HepG2 (cell line): ENCODE results near the gene POU6F2. TPM values are rescaled to one million over a fixed set of nuclear protein-coding genes. Genes with fewer than 3 reads are reported as not detected.

Source experiments
- ATAC-seq: fragments of 200-7000 bp; cut with Tn5 transposase; 3 replicates; pipeline ENCODE4 v1.9.1; 2020; ENCODE audit warnings: mild to moderate bottlenecking, moderate library complexity
- BruUV-seq: library from RNA; stranded (reverse); fragments of 400-500 nt; replicated peaks from 2 replicates; lab custom pipeline; 2021; lab: Mats Ljungman, UMichigan
- CTCF ChIA-PET: fragments of 300-600 bp; formaldehyde crosslinking; extraction: SDS; loops from one replicate; lab custom pipeline; 2021; ENCODE audit warnings: low total read pairs, inconsistent platforms, low intra/inter-chr PET ratio; lab: Yijun Ruan, JAX
- POLR2A ChIA-PET: fragments of 350-600 bp; sonication (Branson Sonifier 250); formaldehyde crosslinking; loops from one replicate; lab custom pipeline; 2020; ENCODE audit warnings: antibody characterized with exemption, inconsistent platforms; lab: Yijun Ruan, JAX
- DNase-seq: peaks from one replicate; pipeline ENCODE4 v3.0.0-alpha.2; 2015; ENCODE audit warnings: low spot score
- FAIRE-seq: peaks from 3 replicates; lab custom pipeline; 2011; peaks lifted over from hg19 to GRCh38; lab: Jason Lieb, UNC
- H2AFZ ChIP-seq: one replicate; pipeline ENCODE4 v1.6.1; 2011; ENCODE audit warnings: low read length, inconsistent platforms
- H3K27ac ChIP-seq: fragments of 300-600 bp; 3 replicates; pipeline ENCODE4 v1.8.0; 2011; ENCODE audit warnings: mixed run types, mild to moderate bottlenecking, mixed read lengths, low read length, inconsistent platforms; ENCODE audit not compliant: insufficient read depth; ENCODE audit errors: extremely low read length
- H3K27me3 ChIP-seq, 2 experiments: fragments of 200-600 bp in 1 of 2; 2 replicates in 1 of 2; 3 replicates in 1 of 2; pipeline versions ENCODE4 v1.6.0 to v1.8.0; 2011; ENCODE audit warnings: low read length in 2 of 2, mild to moderate bottlenecking in 2 of 2, moderate library complexity in 2 of 2, inconsistent platforms in 1 of 2; ENCODE audit not compliant: insufficient read depth in 2 of 2, control insufficient read depth in 1 of 2
- H3K36me3 ChIP-seq, 2 experiments: fragments of 200-600 bp in 1 of 2; replicated peaks in 1 of 2; 2 replicates in 1 of 2; 3 replicates in 1 of 2; pipeline versions ENCODE4 v1.5.1 to v1.8.0; 2011; ENCODE audit warnings: low read length in 2 of 2, inconsistent platforms in 1 of 2; ENCODE audit not compliant: insufficient read depth in 2 of 2, control insufficient read depth in 1 of 2
- H3K4me1 ChIP-seq: 2 replicates; pipeline ENCODE4 v1.5.1; 2012; ENCODE audit warnings: low read length, inconsistent platforms; ENCODE audit not compliant: insufficient read depth
- H3K4me2 ChIP-seq: 2 replicates; pipeline ENCODE4 v1.6.0; 2011; ENCODE audit warnings: low read depth, low read length, inconsistent platforms
- H3K4me3 ChIP-seq, 3 experiments: fragments of 200-600 bp in 1 of 3; sonication (generic), shearing (Covaris generic) in 1 of 3; replicated peaks in 1 of 3; 2 replicates each; pipeline ENCODE4 v1.5.1; 2011 to 2016; ENCODE audit warnings: low read length in 3 of 3, inconsistent platforms in 2 of 3, low read depth in 2 of 3, mild to moderate bottlenecking in 2 of 3, control low read depth in 1 of 3, mixed read lengths in 1 of 3; ENCODE audit not compliant: insufficient read depth in 1 of 3
- H3K79me2 ChIP-seq: one replicate; pipeline ENCODE4 v1.6.1; 2011; ENCODE audit warnings: low read length, inconsistent platforms; ENCODE audit not compliant: insufficient read depth
- H3K9ac ChIP-seq: 2 replicates; pipeline ENCODE4 v1.6.0; 2011; ENCODE audit warnings: mild to moderate bottlenecking, low read depth, low read length, inconsistent platforms; ENCODE audit not compliant: insufficient read depth
- H3K9me3 ChIP-seq: 2 replicates; pipeline ENCODE4 v1.5.1; 2012; ENCODE audit warnings: mild to moderate bottlenecking, low read length
- H4K20me1 ChIP-seq: 2 replicates; pipeline ENCODE4 v1.6.0; 2011; ENCODE audit warnings: inconsistent platforms, mild to moderate bottlenecking, low read length, moderate library complexity; ENCODE audit not compliant: insufficient read depth
- SP1 ChIP-seq, 2 experiments: fragments of 450-650 bp in 1 of 2; sonication (generic) in 1 of 2; formaldehyde crosslinking in 1 of 2; IDR thresholded peaks; 2 replicates each; pipeline versions ENCODE4 v1.4.0 to v1.6.1; 2016 to 2020; ENCODE audit warnings: missing genetic modification reagents in 1 of 2
- WGBS: methylation state at CpG from one replicate; pipeline ENCODE4 v1.1.6; 2017; ENCODE audit warnings: low lambda C conversion rate; 5-methylcytosine and 5-hydroxymethylcytosine counted together
- in situ Hi-C: cut with HindIII; loops from 2 replicates; pipeline ENCODE4 v1.10.0; 2017; ENCODE audit warnings: low pct_unique_long_range_greater_than_20kb; ENCODE audit not compliant: extremely low pct_ligation_motif_present
- intact Hi-C: fragments of 100-400 bp; cut with micrococcal nuclease; formaldehyde crosslinking; loops from one replicate; pipeline ENCODE4 v1.10.0; 2022; ENCODE audit not compliant: unreplicated experiment
- polyA plus RNA-seq, 8 experiments: library from polyadenylated mRNA; depleted of rRNA in 3 of 8; stranded (reverse) in 7 of 8; unstranded in 1 of 8; fragments of >200 nt; fragmentation: Illumina TruSeq in 4 of 8; extraction: Trizol in 4 of 8; gene quantifications; 2 replicates each; pipeline versions ENCODE4 v1.2.1 to v1.2.3, GENCODE V29; 2011 to 2016; ENCODE audit warnings: low read depth in 4 of 8, missing spikeins in 1 of 8, mixed read lengths in 1 of 8; ENCODE audit not compliant: insufficient read depth in 1 of 8
- total RNA-seq, 5 experiments: library from RNA; depleted of rRNA; stranded (reverse); fragments of >200 nt; fragmentation: Illumina TruSeq; extraction: Trizol; gene quantifications; 2 replicates each; pipeline ENCODE4 v1.2.3, GENCODE V29; 2016; ENCODE audit warnings: low read depth in 1 of 5
- TF ChIP-seq, protein P1 (sequence below): sonication (generic); formaldehyde crosslinking; IDR thresholded peaks from 2 replicates; pipeline ENCODE4 v1.4.0; 2020; ENCODE audit warnings: missing genetic modification reagents, borderline replicate concordance

Gene POU6F2
- total and polyA plus RNA-seq, 2 of the 13 experiments (the other 11 are each of a cell fraction or from before 2014, with no cell fraction given): not detected

GRCh38 chr7:39429421-39429820 is 451.7 kb downstream of the POU6F2 start:
- Histone ChIP-seq H3K9ac (no peak overlapping the region), H2AFZ (no peak overlapping the region), H4K20me1 (no peaks in the 10 kb centered on the region), H3K4me1 (no peaks in the 10 kb centered on the region), H3K27ac (no peak overlapping the region), H3K27me3 (peaks cover 0 to 6% of the 10 kb centered on the region in 2 experiments; a peak in 1 of 5 replicates), H3K9me3 (no peaks in the 10 kb centered on the region), H3K36me3 (no peaks in the 10 kb centered on the region), H3K4me3 (no peak overlapping the region), H3K4me2 (no peak overlapping the region), H3K79me2 (no peaks in the 10 kb centered on the region)
- ChIA-PET CTCF (no interaction called here), POLR2A (no interaction called here)
- TF ChIP-seq SP1 (IDR thresholded peaks at IDR 0.05): no peak
- TF ChIP-seq SP1 (CRISPR knock-in tag; IDR thresholded peaks at IDR 0.05): no peak
- in situ Hi-C loops: no loop called here
- FAIRE-seq: no peak
- intact Hi-C loops: no loop called here
- ATAC-seq: no peak
- no TSS peak for BruUV-seq
- WGBS: 11% methylated on average over 2 of the region's 2 CpGs
- no peak for DNase-seq

DNA sequence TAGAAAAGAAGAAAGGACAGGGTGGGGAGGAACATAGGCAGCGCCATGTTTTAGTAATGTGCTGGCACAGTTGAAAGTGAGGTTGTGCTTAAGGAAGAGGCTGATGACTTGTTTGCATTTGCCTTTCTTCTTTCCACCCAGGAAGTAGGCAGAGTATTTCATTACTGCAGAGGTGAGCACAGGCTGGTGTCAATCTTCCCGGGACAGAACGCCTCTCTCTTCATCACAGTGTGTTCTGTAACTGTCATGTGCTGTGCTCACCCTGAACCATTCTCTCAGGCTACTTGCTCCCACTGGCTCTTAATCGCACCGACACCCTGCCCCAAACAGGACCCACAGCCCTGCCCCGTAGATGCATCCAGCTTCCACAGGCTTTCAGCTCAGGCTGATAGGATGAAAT is 452.7 kb downstream of the POU6F2 start:
- no peak for ATAC-seq
- no peak for FAIRE-seq

More for the DNA sequence above, 452.7 kb downstream of the POU6F2 start:
- WGBS: 24% methylated on average over 5 of the region's 6 CpGs
- Histone ChIP-seq H3K27ac (no peak overlapping the region), H2AFZ (no peak overlapping the region), H3K4me3 (no peak overlapping the region), H3K4me2 (no peak overlapping the region), H3K36me3 (no peaks in the 10 kb centered on the region), H3K9me3 (no peaks in the 10 kb centered on the region), H3K4me1 (no peaks in the 10 kb centered on the region), H4K20me1 (no peaks in the 10 kb centered on the region), H3K79me2 (no peaks in the 10 kb centered on the region), H3K27me3 (peaks cover 0 to 6% of the 10 kb centered on the region in 2 experiments; a peak in 1 of 5 replicates), H3K9ac (no peak overlapping the region)
- intact Hi-C loops (no loop called here), in situ Hi-C loops (no loop called here)
- ChIA-PET CTCF (no interaction called here), POLR2A (no interaction called here)
- TF ChIP-seq, protein P1, sequence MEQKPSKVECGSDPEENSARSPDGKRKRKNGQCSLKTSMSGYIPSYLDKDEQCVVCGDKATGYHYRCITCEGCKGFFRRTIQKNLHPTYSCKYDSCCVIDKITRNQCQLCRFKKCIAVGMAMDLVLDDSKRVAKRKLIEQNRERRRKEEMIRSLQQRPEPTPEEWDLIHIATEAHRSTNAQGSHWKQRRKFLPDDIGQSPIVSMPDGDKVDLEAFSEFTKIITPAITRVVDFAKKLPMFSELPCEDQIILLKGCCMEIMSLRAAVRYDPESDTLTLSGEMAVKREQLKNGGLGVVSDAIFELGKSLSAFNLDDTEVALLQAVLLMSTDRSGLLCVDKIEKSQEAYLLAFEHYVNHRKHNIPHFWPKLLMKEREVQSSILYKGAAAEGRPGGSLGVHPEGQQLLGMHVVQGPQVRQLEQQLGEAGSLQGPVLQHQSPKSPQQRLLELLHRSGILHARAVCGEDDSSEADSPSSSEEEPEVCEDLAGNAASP: no peak
- BruUV-seq: no TSS peak
- DNase-seq: no peak
